Body of pancreas (tissue), 4 donors: ENCODE measurements around the gene DCAF12.

Experiments
- POLR2A ChIP-seq, 3 donors: fragments of 450-650 bp; IDR thresholded peaks; one replicate each; pipeline ENCODE4 v1.6.1; 2016; ENCODE audit warnings: antibody characterized with exemption in 3 of 3, mild to moderate bottlenecking in 2 of 3
- TF ChIP-seq, protein P1 (sequence below), 7 experiments: fragments of 450-650 bp in 4 of 7; fragments of 200-600 bp in 3 of 7; sonication (generic) in 3 of 7; IDR thresholded peaks; one replicate each; pipeline ENCODE4 v1.5.1; 2016 to 2019; ENCODE audit warnings: antibody characterized with exemption in 7 of 7

- TF ChIP-seq, protein P1, sequence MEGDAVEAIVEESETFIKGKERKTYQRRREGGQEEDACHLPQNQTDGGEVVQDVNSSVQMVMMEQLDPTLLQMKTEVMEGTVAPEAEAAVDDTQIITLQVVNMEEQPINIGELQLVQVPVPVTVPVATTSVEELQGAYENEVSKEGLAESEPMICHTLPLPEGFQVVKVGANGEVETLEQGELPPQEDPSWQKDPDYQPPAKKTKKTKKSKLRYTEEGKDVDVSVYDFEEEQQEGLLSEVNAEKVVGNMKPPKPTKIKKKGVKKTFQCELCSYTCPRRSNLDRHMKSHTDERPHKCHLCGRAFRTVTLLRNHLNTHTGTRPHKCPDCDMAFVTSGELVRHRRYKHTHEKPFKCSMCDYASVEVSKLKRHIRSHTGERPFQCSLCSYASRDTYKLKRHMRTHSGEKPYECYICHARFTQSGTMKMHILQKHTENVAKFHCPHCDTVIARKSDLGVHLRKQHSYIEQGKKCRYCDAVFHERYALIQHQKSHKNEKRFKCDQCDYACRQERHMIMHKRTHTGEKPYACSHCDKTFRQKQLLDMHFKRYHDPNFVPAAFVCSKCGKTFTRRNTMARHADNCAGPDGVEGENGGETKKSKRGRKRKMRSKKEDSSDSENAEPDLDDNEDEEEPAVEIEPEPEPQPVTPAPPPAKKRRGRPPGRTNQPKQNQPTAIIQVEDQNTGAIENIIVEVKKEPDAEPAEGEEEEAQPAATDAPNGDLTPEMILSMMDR (IDR thresholded peaks at IDR 0.05): no peak
- no peak for TF ChIP-seq POLR2A (IDR thresholded peaks at IDR 0.05)
These were observed 30.8 kb upstream of the DCAF12 start for GRCh38 chr9:34157318-34157717.
